HG03432 (cell line): ENCODE measurements around the gene ITPR2.
A peak's percentile ranks its signal among the peaks of the same experiment; 100 is the strongest.
"Not testable (repeated sequence)": the region's sequence is repeated elsewhere in the genome, so short reads cannot be mapped to it uniquely, and the experiment has no call there.

ENCODE experiments used
- ATAC-seq: cut with Tn5 transposase; IDR thresholded peaks from one replicate; pipeline ENCODE4 v1.9.1; 2021; ENCODE audit warnings: mild to moderate bottlenecking, moderate library complexity; ENCODE audit not compliant: unreplicated experiment

ITPR2 gene

DNA sequence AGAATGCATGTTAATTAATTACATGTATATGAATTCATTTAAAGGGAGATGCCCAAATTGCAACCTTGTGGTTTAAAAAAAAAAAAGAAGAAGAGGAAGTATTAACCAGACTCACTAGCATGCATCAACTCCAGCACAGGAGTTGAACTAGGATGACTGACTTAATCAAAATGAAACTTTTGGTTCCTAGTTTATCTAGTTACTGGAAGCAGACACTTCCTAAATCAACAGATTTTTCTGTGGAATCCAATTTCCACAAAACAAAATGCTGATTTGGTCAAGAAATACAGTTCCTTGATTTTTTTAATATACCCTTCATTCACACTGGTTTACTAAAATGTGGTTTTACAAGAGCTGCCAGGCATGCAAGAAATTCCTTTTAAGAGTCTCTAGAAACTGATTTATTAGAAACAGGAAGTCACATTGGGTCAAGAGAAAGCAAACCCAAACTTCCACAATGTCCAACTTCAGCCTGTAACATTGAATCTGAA is 41.6 kb downstream of the ITPR2 start:
- peak; percentile 69 for ATAC-seq

DNA sequence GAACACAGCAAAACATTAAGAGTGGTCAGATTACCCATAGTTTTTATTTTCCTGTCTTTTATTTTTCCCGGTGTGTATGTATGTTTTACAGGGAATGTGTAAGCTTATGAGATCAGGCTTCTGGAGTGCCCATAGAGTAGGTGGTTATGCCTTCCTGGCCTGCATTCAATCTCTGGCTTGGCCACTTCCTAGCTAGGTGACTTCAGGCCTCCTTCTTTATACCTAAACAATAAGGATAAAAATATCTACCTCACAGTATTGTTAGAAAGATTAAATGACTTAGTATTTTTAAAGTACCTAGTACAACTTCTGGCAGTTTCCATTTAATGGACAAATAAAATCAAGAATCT is 42.4 kb downstream of the ITPR2 start:
- ATAC-seq, result no peak

DNA sequence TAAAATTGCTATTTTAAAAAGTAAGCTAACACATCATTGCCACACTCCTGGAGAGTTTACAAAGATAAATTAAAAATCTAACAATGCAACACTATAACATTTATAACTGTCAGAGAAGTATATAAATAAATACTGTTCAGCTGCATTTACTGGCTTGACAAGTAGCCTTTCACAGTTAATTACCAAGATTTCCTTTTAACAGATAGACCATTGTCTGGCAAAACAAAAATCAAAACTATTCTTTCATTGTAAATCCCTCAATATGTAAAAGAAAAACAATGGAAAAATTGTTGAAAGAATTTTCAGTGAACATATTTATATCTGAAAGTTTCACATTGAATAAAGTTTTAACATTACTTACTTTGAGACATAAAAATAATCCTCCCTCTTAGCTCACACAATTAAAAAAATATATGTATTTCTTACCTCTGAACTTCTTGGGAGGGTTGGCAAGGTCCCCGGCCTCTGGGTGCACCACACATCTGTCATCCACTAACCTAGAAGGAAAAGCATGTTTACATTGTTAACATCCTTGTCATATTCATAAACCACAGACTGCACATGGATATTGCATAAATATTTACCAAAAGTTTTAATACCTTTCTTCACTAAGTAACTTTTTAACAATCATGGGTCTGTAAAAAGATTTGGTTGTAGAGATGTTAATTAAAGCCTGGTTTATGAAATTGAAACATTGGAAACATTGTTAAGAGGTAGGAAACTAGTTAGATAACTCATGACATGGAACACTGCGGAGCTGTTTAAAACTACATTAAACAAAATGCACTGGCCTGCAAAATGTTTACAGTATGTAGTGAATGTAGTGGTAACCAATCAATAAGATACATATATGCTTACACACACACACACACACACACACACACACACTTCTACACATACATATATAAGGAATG is 43.0 kb downstream of the ITPR2 start:
- ATAC-seq, result no peak

- ATAC-seq, result no peak
Measured at GRCh38 chr12:26786865-26787514, 46.0 kb downstream of the ITPR2 start.

DNA sequence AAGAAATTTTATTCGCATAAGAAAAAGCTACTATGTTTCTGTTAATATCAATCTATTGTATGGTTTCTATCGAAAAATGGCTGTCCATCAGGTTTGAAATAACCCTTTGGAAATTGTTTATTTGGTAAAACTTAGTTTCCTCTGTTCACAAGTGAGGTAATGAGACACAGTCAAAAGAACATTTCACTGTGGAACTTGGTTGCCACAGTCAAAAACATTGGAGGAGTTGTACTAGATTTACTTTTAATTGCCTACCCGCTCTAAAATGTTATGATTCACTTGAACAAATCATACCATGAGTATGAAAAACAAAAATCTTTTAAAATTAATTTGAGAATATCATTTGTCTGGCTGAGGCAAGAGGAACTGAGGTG is 46.5 kb downstream of the ITPR2 start:
- ATAC-seq, result no peak

DNA sequence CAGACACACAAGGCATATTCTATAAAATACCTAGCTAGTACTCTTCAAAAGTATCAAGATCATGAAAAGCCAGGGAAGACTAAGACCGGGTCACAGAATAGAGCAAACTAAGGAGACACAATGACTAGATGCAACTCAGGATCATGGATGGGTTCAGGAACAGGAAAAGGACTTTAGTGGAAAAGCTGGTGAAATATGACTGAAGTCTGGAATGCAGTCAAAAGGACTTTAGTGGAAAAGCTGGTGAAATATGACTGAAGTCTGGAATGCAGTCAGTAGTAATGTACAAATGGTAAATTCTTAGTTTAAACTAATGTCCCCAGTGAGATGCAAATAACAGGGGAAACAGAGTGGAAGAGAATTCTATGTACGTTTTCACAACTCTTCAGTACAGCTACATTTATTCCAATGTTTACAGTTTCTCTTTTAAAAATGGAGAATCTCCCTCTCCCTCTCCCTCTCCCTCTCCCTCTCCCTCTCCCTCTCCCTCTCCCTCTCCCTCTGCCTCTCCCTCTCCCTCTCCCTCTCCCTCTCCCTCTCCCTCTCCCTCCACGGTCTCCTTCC is 49.1 kb downstream of the ITPR2 start:
- ATAC-seq, result not testable (repeated sequence)

DNA sequence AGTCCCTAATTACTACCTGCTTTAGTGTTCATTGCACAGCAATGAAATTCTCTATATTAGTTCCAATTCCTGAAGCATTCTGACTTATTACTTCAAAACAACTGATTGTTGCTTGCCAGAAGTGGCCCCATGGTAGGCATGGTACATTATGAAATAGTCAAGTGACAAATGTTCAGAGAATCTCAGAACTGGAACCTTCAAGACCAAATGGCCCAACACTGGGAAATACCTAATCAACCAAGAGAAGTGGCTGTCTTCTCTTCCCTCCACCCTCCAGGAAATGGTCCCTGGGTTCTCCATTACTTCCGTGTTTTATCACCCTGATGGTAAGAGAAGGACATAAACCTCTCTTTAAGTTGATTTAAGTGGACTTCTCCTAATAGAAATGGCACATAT is 49.9 kb downstream of the ITPR2 start:
- ATAC-seq, result no peak

GRCh38 chr12:26782372-26783130 is 50.4 kb downstream of the ITPR2 start:
- no peak for ATAC-seq

DNA sequence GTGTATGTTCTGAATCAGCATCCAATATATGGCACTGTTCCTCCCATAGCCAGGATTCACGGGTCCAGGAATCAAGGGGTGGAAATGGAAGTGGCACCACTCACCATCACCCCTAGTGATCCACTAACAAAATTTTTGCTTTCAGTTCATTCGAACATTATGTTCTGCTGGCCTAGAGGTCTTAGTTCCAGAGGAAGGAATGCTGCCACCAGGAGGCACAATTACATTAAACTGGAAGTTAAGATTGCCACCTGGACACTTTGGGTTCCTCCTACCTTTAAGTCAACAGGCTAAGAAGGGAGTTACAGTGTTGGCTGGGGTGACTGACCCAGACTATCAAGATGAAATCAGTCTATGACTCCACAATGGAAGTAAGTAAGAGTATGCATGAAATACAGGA is 52.3 kb downstream of the ITPR2 start:
- ATAC-seq, result not testable (repeated sequence)

GRCh38 chr12:26778173-26778775 is 54.7 kb downstream of the ITPR2 start:
- not testable (repeated sequence) for ATAC-seq

- no peak for ATAC-seq
Measured at GRCh38 chr12:26777236-26777635, 55.8 kb downstream of the ITPR2 start.

GRCh38 chr12:26775991-26776390 is 57.0 kb downstream of the ITPR2 start:
- ATAC-seq, result not testable (repeated sequence)

- ATAC-seq, result no peak
Measured at GRCh38 chr12:26773313-26774104, 59.5 kb downstream of the ITPR2 start.

- ATAC-seq, result no peak
Measured at GRCh38 chr12:26771861-26772260, 61.1 kb downstream of the ITPR2 start.

DNA sequence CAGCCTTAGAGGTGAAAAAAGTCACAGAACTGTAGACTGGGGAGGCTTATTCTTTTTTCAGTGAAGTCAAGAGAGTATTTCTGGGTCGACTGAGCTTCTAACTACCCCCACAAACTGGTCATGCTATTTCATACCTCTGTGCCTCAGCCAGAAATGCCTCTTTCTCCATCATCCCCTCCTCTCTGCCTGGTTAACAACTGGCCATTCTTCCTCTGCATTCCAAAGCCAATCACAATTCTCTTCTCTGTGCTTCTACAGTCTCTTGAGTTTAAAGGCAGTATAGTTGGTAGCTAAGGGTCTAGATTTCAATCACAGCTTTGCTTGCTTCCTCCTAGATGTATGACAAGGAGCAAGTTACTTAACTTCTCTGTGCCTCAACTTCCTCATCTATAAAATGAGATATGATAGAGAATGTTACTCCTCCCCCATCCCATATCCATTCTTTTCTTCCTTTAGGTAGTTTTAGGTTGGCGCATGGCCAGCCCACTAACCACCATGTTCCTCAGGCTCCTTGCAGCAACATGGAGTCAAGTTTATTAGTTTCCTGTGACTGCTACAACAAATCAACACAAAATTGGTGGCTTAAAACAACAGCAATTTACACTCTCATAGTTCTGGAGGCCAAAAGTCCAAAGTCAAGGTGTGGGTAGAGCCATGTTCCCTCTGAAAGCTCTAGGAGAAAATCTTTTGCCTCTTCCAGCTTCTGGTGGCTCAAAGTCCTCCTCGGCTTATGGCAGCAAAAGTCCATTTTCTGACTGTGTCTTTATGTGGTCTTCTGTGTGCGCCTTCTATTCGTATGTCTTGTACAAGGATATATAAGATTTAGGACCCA is 62.5 kb downstream of the ITPR2 start:
- ATAC-seq, result no peak

DNA sequence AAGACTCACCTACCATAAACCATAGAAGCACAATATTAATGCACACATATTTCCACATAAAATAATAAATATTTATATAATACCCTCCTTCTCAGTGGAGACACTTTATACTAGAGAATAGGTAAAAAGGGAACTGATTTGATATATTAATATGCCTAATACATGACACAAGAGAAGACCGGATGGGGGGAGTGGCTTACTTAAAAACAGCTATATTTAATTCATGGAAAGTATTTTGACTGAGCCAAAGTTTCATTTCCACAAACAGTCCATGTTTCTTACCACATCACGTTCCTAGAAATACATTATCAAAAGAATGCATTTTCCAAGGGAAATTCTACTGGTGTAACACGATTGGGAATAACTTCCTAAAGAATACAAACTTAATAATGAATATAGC is 63.4 kb downstream of the ITPR2 start:
- ATAC-seq, result no peak

DNA sequence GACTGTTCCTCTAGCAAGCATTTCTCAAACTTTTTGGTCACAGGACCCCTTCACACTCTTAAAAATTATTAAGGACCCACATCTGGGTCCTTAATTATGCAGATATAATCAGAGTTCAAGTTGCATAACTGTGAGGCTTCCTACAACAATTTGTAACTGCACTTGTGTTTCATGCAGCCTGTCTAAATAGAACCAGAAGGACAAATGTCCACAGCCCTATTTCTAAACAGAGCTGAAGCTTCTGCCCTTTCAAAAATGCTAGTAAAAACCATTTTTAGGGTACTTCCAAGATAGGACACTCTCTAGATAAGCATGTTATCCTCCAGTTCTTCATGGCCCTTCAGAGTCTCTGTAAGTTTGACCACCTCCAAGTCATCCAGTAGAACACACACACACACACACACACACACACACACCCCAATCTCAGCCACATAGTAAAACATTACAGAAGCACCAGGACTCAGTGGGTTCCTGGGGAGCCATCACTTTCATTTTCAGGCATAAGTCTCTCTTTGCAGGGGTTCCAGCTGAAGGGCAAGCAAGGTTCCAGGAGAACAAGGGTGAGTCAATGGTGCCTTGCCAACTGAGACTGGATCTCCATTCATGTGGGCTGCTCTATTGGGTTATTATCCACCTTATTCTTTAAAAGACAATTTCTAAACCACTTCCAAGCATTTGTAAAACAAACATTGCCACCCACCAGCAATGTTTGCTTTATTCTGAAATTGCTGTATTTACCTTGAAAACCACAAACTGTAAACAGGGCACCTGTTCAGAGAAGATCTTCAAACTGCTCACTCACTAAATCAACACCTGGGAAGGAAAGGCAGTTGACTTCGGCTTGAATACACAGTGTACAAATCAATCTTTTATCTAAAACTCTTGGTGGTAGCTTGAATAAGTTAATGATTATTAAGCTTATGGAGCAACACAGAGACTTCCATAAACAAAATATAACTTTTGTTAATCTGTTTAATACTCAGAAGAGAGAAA is 64.1 kb downstream of the ITPR2 start:
- peak; percentile 62 for ATAC-seq

GRCh38 chr12:26767865-26768264 is 65.1 kb downstream of the ITPR2 start:
- ATAC-seq, result no peak
